Stimulated activated naive B cell treated with anti-CD40 and anti-IgM and Interleukin-4, amounts not matched to agents 10 μg/mL and 1 μg/mL and 100 μg/mL, for 72 hours (primary cell): ENCODE results near the gene ADAM15.

Experiments used
- ATAC-seq, 2 donors: fragments of 150-1000 bp; cut with Tn5 transposase; replicated peaks; 2 replicates each; pipeline ENCODE4 v1.10.0; 2021; ENCODE audit warnings: moderate library complexity in 1 of 2
- DNase-seq: peaks from one replicate; pipeline ENCODE4 v3.0.0; 2021
- H3K27ac Mint-ChIP-seq: one replicate; pipeline ENCODE4 v1.8.0; 2022; ENCODE audit warnings: mild to moderate bottlenecking, mixed read lengths
- H3K27me3 Mint-ChIP-seq, 2 donors: one replicate each; pipeline ENCODE4 v1.8.0; 2022; ENCODE audit warnings: mixed read lengths in 2 of 2
- H3K36me3 Mint-ChIP-seq, 2 donors: one replicate each; pipeline ENCODE4 v1.8.0; 2022; ENCODE audit warnings: mixed read lengths in 2 of 2, mild to moderate bottlenecking in 1 of 2
- H3K4me1 Mint-ChIP-seq, 2 donors: one replicate each; pipeline ENCODE4 v1.8.0; 2022; ENCODE audit warnings: mixed read lengths in 2 of 2, mild to moderate bottlenecking in 1 of 2
- H3K4me3 Mint-ChIP-seq, 2 donors: one replicate each; pipeline ENCODE4 v1.8.0; 2022; ENCODE audit warnings: mild to moderate bottlenecking in 2 of 2, mixed read lengths in 2 of 2, moderate library complexity in 1 of 2
- H3K9me3 Mint-ChIP-seq, 2 donors: one replicate each; pipeline ENCODE4 v1.8.0; 2022; ENCODE audit warnings: mixed read lengths in 2 of 2, mild to moderate bottlenecking in 1 of 2

ADAM15 gene

DNA sequence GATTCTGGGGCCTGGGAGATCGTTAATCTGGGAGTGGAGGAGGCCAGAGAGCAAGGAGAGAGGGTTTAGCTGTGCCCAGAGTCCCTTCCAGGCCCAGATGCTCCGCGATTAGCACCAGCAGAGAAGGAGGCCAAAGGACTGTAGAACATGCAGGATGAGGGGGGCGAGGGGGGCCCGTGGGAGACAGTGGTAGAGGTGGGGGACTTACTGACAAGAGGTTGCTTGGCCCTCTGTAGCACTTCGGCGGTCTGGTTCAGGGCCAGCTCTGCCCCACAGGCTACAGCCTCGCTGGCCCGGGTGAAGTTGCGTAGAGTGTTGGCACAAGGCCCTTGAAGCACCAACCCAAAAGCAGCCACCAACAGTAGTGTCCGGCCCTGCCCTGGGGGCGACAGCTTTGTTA lies 18.2 kb upstream of the ADAM15 start:
- H3K27me3 Mint-ChIP-seq: peaks cover 2 to 13% of the 10 kb centered on the region in 2 donors
- no peak overlapping the region for H3K4me3 Mint-ChIP-seq
- no peak for DNase-seq
- no peak for ATAC-seq
- no peaks in the 10 kb centered on the region for H3K9me3 Mint-ChIP-seq
- no peak overlapping the region for H3K27ac Mint-ChIP-seq
- no peaks in the 10 kb centered on the region for H3K4me1 Mint-ChIP-seq
- H3K36me3 Mint-ChIP-seq: no peaks in the 10 kb centered on the region

DNA sequence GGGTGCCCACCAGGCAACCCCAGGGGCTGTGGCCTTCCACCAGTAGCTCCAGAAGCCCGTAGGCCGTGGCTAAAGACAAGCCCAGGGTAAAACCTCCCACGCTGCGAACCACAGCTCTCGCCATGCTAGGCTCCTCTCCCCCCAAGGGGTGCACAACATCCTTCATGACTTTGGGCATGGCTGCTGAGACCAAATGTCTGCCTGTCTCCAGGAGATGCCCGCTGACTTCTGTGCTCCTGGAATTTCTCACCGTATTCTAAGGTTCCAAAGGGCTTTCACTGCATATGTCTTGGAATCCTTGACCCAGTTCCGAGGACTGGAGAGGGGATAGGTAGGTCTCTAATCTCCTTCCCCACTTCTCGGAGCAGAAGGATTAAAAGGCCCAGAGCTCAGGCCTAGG lies 17.6 kb upstream of the ADAM15 start, which contains the start of the genes DCST1 and DCST2:
Gene DCST1 (plus strand): TSS at position 301 of the 400 bp plus-strand sequence. CDS start 213 bp downstream, outside the sequence.
Gene DCST2 (minus strand): TSS at position 258 of the 400 bp plus-strand sequence. CDS start 80 bp downstream, at position 178.
- Mint-ChIP-seq H3K27ac (no peak within 1 kb of the TSS), H3K36me3 (no peaks in the 10 kb centered on the region), H3K9me3 (no peaks in the 10 kb centered on the region), H3K4me1 (no peaks in the 10 kb centered on the region), H3K4me3 (no peak within 1 kb of the TSS), H3K27me3 (peaks cover 6 to 20% of the 10 kb centered on the region in 2 donors)
- DNase-seq: no peak
- ATAC-seq: no peak

DNA sequence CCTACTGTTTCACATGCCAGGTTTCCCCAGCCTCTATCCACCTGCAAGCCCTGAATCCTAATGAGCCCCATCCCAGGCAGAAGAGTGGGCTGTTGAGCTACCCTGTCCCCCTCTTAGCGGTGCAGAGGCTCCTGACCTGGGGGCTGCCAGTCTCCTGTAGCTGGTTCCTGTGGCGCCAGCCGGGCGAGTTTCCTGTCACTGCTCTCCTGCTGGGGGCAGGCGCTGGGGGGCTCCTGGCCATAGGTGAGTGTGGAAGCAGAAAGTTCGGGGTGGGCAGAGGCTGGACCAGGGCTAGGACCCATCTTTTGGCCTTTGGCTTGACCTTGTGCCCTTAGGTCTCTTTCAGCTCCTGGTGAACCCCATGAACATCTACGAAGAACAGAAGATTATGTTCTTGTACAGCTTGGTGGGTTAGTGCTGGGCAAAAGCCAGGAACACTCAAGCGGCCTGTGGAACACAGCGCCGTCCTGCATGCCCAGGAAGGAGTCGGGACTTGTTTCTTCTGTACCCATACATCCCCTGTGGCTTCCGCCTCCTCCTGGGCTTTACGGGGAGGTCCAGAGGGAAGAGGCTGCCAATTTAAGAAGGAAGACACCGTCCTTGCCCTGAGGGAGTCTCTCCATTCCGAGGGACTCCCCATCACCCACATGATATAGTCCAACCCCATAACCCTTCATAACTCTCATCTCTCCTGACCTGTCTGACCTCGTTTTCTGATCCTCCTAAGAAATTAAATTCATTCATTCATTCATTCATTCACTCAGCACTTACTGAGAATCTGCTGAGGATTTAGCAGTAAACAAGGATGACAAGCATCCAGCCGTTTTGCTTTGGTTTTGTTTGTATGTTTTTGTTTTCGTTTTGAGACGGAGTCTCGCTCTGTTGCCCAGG lies 16.6 kb upstream of the ADAM15 start:
- no peaks in the 10 kb centered on the region for H3K4me1 Mint-ChIP-seq
- no peak for ATAC-seq
- no peak for DNase-seq
- no peak overlapping the region for H3K27ac Mint-ChIP-seq
- peaks cover 14 to 30% of the 10 kb centered on the region in 2 donors for H3K27me3 Mint-ChIP-seq
- no peak overlapping the region for H3K4me3 Mint-ChIP-seq
- H3K36me3 Mint-ChIP-seq: no peaks in the 10 kb centered on the region
- H3K9me3 Mint-ChIP-seq: no peaks in the 10 kb centered on the region

DNA sequence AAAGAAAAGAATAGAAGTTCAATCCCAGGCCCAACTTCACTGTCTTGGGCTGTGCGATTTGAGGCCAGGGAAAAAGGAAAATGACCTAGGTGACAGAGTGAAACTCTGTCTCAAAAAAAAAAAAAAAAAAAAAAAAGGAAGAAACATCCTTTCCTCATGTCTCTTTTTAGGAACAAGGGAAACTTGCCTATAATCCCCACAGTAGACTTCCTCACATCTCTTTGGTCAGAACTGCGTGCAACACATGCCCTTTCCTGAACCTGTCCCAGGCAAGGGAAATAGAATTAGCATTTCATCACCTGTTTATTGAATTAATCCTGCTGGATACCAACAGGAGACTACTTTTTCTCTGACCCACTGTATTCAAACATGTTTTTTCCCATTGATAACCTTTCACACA lies 15.2 kb upstream of the ADAM15 start:
- Mint-ChIP-seq H3K9me3 (no peaks in the 10 kb centered on the region), H3K27ac (no peak overlapping the region), H3K27me3 (peaks cover 14 to 35% of the 10 kb centered on the region in 2 donors), H3K4me3 (no peak overlapping the region), H3K4me1 (no peaks in the 10 kb centered on the region), H3K36me3 (no peaks in the 10 kb centered on the region)
- no peak for DNase-seq
- no peak for ATAC-seq

DNA sequence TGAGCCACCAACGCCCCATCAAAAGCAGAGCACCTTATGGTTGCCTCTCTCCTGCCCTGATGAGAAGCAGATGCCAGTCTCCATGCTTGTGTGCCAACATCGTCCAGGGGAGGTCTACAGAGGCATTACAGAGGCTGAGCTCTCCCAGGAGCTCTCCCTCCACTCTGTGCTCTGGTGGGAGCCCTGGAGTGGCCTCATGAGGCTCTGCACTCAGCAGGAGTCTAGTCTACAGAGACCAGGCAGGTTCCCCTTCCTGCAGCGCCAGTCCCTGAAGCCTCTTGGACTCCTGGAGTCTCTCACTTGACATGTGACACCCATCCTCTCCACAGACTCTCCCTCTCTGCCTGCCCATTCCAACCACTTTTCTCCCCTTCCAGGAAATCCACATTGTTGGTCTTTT lies 14.1 kb upstream of the ADAM15 start:
- Mint-ChIP-seq H3K4me3 (no peak overlapping the region), H3K9me3 (no peaks in the 10 kb centered on the region)

DNA sequence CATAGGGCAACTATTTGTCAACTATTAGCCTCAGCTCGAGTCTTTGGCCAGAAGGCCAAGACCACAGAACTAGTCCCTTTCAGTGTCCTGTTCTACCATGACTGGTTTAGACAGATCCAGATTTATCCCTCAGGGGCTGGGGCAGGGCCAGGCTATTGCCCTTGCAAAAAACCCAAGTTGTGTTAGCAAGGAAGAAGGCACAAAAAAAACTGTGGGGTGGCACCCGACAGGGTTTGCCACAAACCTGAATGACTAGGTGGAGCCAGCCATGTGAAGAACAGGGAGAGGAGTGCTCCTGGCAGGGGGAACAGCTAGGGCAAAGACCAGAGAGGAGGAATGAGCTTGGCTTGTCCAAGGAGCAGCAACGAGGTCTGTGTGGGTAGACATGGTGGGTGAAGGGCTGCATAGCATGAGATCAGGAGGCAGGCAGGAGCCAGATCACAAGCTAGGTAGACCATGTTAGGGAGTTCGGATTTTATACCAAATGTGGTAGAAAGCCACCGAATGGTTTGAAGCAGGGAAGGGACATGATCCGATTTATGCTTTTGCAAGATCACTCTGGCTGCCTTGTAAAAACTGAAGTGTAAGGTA lies 13.2 kb upstream of the ADAM15 start:
- no peaks in the 10 kb centered on the region for H3K4me1 Mint-ChIP-seq
- peaks cover 14 to 37% of the 10 kb centered on the region in 2 donors for H3K27me3 Mint-ChIP-seq
- DNase-seq (no peak), ATAC-seq (no peak)
- H3K36me3 Mint-ChIP-seq: no peaks in the 10 kb centered on the region
- no peaks in the 10 kb centered on the region for H3K9me3 Mint-ChIP-seq
- H3K4me3 Mint-ChIP-seq: no peak overlapping the region
- no peak overlapping the region for H3K27ac Mint-ChIP-seq

More for the DNA sequence above, 14.1 kb upstream of the ADAM15 start:
- DNase-seq (no peak), ATAC-seq (no peak)
- peaks cover 14 to 37% of the 10 kb centered on the region in 2 donors for H3K27me3 Mint-ChIP-seq
- no peaks in the 10 kb centered on the region for H3K36me3 Mint-ChIP-seq
- no peaks in the 10 kb centered on the region for H3K4me1 Mint-ChIP-seq
- H3K27ac Mint-ChIP-seq: no peak overlapping the region

DNA sequence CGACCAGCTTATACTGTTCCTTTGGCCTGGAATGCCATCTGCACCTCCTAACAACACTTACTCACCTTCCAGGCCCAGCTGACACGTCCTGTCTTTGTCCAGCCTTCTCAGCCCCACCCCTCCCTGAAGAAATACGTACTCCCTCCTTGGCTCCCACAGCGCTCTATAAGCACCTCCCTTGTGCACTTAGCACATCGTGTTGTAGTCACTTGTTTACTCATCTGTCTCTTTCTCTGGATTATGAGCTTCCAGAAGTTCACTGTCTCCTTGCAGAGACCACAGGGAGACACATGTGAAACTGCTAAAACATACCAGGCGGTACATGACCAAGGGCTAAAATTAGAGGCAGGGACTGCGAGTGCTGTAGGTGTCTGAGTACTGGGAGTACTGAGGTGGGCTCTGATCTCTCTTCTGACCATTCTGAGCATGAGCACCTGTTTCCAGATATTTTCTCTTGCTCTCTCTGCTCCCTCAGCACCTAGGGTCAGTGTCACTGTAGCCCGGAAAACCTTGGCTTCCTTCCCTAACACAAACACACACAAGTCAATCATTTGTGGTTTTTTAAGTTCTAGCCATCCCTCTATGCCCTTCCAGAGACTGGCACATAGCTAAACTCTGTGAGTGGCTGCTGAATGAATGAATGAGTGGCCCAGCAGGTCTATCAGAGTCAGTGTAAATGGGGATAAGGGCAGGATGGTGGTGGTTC lies 12.4 kb upstream of the ADAM15 start:
- no peaks in the 10 kb centered on the region for H3K4me1 Mint-ChIP-seq
- H3K27me3 Mint-ChIP-seq: peaks cover 14 to 37% of the 10 kb centered on the region in 2 donors

DNA sequence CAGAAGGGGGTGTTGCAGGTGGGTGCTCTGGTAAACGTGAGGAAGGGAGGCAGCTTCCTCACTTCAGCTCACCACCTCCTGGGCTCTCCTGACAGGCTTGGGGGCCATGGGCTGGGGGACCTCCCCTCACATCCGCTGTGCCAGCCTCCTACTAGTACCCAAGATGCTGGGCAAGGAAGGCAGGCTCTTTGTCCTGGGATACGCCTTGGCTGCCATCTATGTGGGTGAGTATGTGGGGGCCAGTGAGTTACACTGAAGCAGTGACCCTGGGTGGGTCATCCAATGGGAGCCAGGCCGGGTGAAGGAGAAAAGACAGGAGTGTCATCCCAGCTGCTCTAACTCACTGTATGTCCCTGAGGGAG lies 11.8 kb upstream of the ADAM15 start:
- ATAC-seq (no peak), DNase-seq (no peak)
- Mint-ChIP-seq H3K4me3 (no peak overlapping the region), H3K4me1 (peaks cover 0 to under 1% of the 10 kb centered on the region in 2 donors), H3K27ac (no peak overlapping the region), H3K36me3 (no peaks in the 10 kb centered on the region), H3K27me3 (peaks cover 14 to 37% of the 10 kb centered on the region in 2 donors), H3K9me3 (no peaks in the 10 kb centered on the region)

More for the DNA sequence above, 12.4 kb upstream of the ADAM15 start:
- ATAC-seq (no peak), DNase-seq (no peak)
- no peaks in the 10 kb centered on the region for H3K36me3 Mint-ChIP-seq
- H3K4me3 Mint-ChIP-seq: no peak overlapping the region
- H3K27ac Mint-ChIP-seq: no peak overlapping the region
- H3K9me3 Mint-ChIP-seq: no peaks in the 10 kb centered on the region

DNA sequence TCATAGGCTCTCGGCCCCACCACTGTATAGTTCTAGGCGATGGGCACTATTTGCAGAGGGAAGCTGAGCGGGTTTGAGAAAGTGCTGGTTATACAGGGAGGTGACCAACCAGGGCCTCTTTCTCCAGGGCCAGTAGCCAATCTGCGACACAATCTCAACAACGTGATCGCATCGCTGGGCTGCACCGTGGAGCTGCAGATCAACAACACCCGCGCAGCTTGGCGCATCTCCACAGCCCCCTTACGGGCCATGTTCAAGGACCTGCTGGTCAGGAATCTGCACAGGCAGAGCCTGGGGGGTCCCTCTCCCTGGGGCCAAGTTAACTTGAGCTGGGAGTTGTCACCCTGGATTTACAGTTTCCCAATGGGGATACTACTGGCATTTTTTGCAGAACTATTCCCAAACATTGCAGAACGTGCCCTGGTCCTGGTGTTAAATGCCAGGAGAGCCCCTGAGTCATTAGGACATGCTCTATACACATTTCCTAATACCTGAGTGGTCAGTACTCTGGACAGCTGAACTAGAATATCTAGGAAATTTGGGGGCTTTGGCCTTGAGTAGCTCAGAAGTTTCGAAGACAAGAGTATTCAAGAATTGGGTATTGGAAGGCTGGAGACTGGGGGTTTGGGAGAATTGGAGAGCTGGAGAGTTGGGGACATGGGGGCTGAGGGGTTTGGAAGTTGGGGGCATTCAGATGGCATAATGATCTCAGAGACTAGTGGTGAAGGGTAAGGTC lies 10.6 kb upstream of the ADAM15 start:
- no peaks in the 10 kb centered on the region for H3K36me3 Mint-ChIP-seq
- no peak overlapping the region for H3K27ac Mint-ChIP-seq
- DNase-seq (no peak), ATAC-seq (no peak)
- peaks cover 9 to 10% of the 10 kb centered on the region in 2 donors for H3K4me1 Mint-ChIP-seq
- peaks cover 14 to 33% of the 10 kb centered on the region in 2 donors for H3K27me3 Mint-ChIP-seq
- H3K4me3 Mint-ChIP-seq: no peak overlapping the region
- H3K9me3 Mint-ChIP-seq: no peaks in the 10 kb centered on the region

DNA sequence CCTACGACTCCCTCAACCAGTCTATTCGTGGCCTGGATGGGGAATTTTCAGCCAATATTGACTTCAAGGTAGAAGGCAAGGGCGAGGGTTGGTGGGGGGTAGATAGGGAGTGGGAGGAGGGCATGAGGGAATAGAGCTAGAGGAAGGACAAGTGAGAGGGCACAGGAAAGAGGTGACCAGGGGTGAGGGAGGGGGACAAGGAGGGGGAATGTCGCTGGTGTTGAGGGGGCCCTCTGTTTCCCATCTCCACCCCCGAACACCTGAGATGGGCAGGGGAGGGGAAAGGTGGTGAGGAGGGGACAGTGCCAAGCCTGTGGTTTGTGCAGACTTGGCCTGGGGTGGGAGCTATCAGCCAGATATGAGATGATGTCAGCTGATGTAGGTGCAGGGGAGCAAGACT lies 8.3 kb upstream of the ADAM15 start:
- DNase-seq (no peak), ATAC-seq (no peak)
- Mint-ChIP-seq H3K36me3 (no peaks in the 10 kb centered on the region), H3K27ac (no peak overlapping the region), H3K9me3 (no peaks in the 10 kb centered on the region), H3K4me3 (no peak overlapping the region), H3K4me1 (peaks cover 9 to 11% of the 10 kb centered on the region in 2 donors), H3K27me3 (peaks cover 14 to 25% of the 10 kb centered on the region in 2 donors)

DNA sequence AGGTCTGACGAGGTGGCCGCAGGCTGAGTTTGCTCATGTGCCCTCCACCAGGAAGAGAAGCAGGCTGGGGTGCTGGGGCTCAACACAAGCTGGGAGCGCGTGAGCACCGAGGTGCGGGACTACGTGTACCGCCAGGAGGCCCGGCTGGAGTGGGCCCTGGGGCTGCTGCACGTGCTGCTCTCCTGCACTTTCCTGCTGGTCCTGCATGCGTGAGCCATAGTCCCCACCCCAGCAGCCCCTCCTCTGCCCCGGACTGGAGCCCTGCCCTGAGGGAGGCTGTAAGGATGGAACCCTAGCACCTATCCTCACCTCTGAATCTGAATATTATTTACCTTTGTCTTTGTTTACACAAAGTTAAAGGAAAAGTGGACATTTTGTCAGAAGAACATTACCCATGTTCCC lies 7.8 kb upstream of the ADAM15 start:
- peaks cover 9 to 11% of the 10 kb centered on the region in 2 donors for H3K4me1 Mint-ChIP-seq
- H3K27me3 Mint-ChIP-seq: peaks cover 9 to 19% of the 10 kb centered on the region in 2 donors
- no peak overlapping the region for H3K27ac Mint-ChIP-seq
- H3K4me3 Mint-ChIP-seq: no peak overlapping the region
- ATAC-seq (no peak), DNase-seq (no peak)
- H3K9me3 Mint-ChIP-seq: no peaks in the 10 kb centered on the region
- H3K36me3 Mint-ChIP-seq: no peaks in the 10 kb centered on the region

DNA sequence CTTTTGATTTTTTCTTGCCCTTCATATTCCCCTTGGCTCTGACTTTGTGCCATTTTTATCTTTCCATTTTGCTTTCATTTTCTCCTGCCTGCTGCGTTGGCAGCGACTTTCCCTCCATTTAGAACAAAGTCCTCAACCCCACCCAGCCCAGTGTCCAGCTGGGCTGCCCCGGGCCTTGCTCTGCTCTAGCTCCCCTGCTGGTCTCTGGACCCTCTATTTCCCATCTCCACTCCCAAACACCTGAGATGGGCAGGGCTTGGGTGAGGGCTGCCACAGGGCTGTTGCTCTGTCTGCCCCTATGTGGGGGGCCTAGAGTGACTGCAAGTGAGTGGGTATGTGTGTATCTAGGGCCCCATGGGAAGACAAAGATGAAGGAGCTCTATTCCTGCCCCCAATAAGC lies 7.3 kb upstream of the ADAM15 start:
- Mint-ChIP-seq H3K36me3 (no peaks in the 10 kb centered on the region), H3K27me3 (peaks cover 5 to 14% of the 10 kb centered on the region in 2 donors), H3K4me3 (no peak overlapping the region), H3K4me1 (peaks cover 9 to 11% of the 10 kb centered on the region in 2 donors), H3K9me3 (no peaks in the 10 kb centered on the region), H3K27ac (no peak overlapping the region)
- DNase-seq: no peak
- no peak for ATAC-seq

DNA sequence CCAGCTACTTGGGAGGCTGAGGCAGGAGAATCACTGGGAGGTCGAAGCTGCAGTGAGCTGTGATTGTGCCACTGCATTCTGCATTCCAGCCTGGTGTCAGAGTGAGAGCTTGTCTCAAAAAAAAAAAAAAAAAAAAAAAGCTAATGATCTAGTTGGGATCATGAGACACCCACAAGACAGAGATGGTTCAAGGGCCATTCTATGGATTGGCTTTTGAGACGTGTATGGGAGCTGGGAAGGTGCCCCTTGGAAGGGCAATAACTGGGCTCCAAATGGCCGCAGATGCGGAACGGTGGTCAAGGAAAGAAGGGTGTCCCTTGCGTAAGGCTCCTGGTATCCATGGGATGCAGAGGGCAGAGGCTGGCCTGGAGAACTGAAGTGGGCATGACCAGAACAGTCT lies 6.8 kb upstream of the ADAM15 start:
- Mint-ChIP-seq H3K27ac (no peak overlapping the region), H3K4me1 (peaks cover 9 to 11% of the 10 kb centered on the region in 2 donors), H3K27me3 (peaks cover 2 to 9% of the 10 kb centered on the region in 2 donors), H3K4me3 (no peak overlapping the region), H3K9me3 (no peaks in the 10 kb centered on the region), H3K36me3 (no peaks in the 10 kb centered on the region)
- DNase-seq: no peak
- no peak for ATAC-seq
